GM12878 (cell line): ENCODE data around the gene STEAP4. TPM values are rescaled to one million over a fixed set of nuclear protein-coding genes. Genes with fewer than 3 reads are reported as not detected.

Source experiments
- BRCA1 ChIP-seq: IDR thresholded peaks from 2 replicates; pipeline ENCODE4 v1.6.1; 2011; ENCODE audit warnings: low read depth, low read length, improper control_type of control experiment
- DPF2 ChIP-seq: fragments of 450-650 bp; IDR thresholded peaks from 2 replicates; pipeline ENCODE4 v1.6.1; 2017; ENCODE audit warnings: mild to moderate bottlenecking
- HDAC2 ChIP-seq: fragments of 200-600 bp; sonication (generic); IDR thresholded peaks from 2 replicates; pipeline ENCODE4 v1.6.1; 2017
- MTA2 ChIP-seq: fragments of 450-650 bp; IDR thresholded peaks from 2 replicates; pipeline ENCODE4 v1.6.1; 2016; ENCODE audit warnings: low read depth, mild to moderate bottlenecking, moderate library complexity
- NFYA ChIP-seq: IDR thresholded peaks from 2 replicates; pipeline ENCODE4 v1.6.1; 2011; ENCODE audit warnings: low read depth, mild to moderate bottlenecking, low read length, improper control_type of control experiment, borderline replicate concordance
- POLR2AphosphoS5 ChIP-seq: IDR thresholded peaks from 2 replicates; pipeline ENCODE4 v1.6.1; 2011; ENCODE audit warnings: mild to moderate bottlenecking, low read length, inconsistent platforms
- SMARCA5 ChIP-seq: fragments of 450-650 bp; IDR thresholded peaks from 2 replicates; pipeline ENCODE4 v1.6.1; 2017; ENCODE audit warnings: mild to moderate bottlenecking
- SREBF2 ChIP-seq: IDR thresholded peaks from 2 replicates; pipeline ENCODE4 v1.6.1; 2012; ENCODE audit warnings: mild to moderate bottlenecking, low read length
- polyA plus RNA-seq, 11 experiments: library from polyadenylated mRNA; depleted of rRNA in 4 of 11; unstranded in 6 of 11; stranded (reverse) in 5 of 11; fragments of >200 nt; fragmentation: Nextera tagmentation in 4 of 11; fragmentation: Illumina TruSeq in 1 of 11; extraction: Ambion mirVana in 4 of 11; extraction: Trizol in 1 of 11; gene quantifications; 1 replicate in 1 of 11; 2 replicates in 10 of 11; pipeline versions ENCODE4 v1.2.1 to v1.2.3, GENCODE V29; 2011 to 2016; ENCODE audit warnings: inconsistent platforms in 2 of 11, missing spikeins in 2 of 11, low read depth in 1 of 11
- total RNA-seq, 4 experiments: library from RNA; depleted of rRNA in 3 of 4; stranded (reverse); fragments of >200 nt in 3 of 4; fragmentation: Illumina TruSeq in 1 of 4; extraction: Trizol in 1 of 4; gene quantifications; 2 replicates each; pipeline versions ENCODE4 v1.2.1 to v1.2.3, GENCODE V29; 2013 to 2021
- TF ChIP-seq, protein P1 (sequence below): fragments of 450-650 bp; IDR thresholded peaks from 2 replicates; pipeline ENCODE4 v1.6.1; 2017; ENCODE audit warnings: mild to moderate bottlenecking, moderate library complexity
- TF ChIP-seq, protein P2 (sequence below): fragments of 150-350 bp; IDR thresholded peaks from 2 replicates; pipeline ENCODE4 v1.6.1; 2016; ENCODE audit warnings: low read depth, low read length
- TF ChIP-seq, protein P3 (sequence below): IDR thresholded peaks from 2 replicates; pipeline ENCODE4 v1.6.1; 2012; ENCODE audit warnings: mild to moderate bottlenecking, low read depth, low read length
- TF ChIP-seq, protein P4 (sequence below): IDR thresholded peaks from 2 replicates; pipeline ENCODE4 v1.6.1; 2011; ENCODE audit warnings: low read depth, mild to moderate bottlenecking, low read length, moderate library complexity, borderline replicate concordance; ENCODE audit errors: extremely low read depth
- TF ChIP-seq, protein P5 (sequence below): IDR thresholded peaks from 2 replicates; pipeline ENCODE4 v1.6.1; 2011; ENCODE audit warnings: borderline replicate concordance, low read depth, mild to moderate bottlenecking, moderate library complexity, low read length; ENCODE audit not compliant: insufficient read depth, poor library complexity, severe bottlenecking

The STEAP4 gene
- total and polyA plus RNA-seq, 10 of the 15 experiments (the other 5 are each of a cell fraction or from before 2014, with no cell fraction given): 0.13 TPM; not detected in 9

DNA sequence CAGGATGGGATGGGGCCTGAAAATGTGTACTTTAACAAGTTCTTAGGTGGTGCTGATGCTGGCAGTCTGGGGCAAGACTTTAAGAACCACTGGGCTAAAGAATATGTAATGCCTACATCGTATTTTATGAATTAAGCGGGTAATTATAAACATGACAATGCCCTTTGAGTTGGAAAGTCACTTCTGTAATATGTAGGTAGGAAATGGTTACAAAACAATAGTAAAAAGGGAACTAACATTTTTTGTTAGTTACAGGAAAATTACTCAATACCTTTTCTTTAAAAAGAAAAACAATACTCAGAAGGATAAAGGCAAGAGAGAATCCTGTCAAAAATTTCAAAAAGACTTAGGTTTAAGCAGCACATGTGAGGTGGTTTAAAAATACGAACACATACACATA is 48.3 kb upstream of the STEAP4 start (continued):
- TF ChIP-seq, protein P1, sequence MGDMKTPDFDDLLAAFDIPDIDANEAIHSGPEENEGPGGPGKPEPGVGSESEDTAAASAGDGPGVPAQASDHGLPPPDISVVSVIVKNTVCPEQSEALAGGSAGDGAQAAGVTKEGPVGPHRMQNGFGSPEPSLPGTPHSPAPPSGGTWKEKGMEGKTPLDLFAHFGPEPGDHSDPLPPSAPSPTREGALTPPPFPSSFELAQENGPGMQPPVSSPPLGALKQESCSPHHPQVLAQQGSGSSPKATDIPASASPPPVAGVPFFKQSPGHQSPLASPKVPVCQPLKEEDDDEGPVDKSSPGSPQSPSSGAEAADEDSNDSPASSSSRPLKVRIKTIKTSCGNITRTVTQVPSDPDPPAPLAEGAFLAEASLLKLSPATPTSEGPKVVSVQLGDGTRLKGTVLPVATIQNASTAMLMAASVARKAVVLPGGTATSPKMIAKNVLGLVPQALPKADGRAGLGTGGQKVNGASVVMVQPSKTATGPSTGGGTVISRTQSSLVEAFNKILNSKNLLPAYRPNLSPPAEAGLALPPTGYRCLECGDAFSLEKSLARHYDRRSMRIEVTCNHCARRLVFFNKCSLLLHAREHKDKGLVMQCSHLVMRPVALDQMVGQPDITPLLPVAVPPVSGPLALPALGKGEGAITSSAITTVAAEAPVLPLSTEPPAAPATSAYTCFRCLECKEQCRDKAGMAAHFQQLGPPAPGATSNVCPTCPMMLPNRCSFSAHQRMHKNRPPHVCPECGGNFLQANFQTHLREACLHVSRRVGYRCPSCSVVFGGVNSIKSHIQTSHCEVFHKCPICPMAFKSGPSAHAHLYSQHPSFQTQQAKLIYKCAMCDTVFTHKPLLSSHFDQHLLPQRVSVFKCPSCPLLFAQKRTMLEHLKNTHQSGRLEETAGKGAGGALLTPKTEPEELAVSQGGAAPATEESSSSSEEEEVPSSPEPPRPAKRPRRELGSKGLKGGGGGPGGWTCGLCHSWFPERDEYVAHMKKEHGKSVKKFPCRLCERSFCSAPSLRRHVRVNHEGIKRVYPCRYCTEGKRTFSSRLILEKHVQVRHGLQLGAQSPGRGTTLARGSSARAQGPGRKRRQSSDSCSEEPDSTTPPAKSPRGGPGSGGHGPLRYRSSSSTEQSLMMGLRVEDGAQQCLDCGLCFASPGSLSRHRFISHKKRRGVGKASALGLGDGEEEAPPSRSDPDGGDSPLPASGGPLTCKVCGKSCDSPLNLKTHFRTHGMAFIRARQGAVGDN: no peak
- TF ChIP-seq SMARCA5 (no peak), HDAC2 (no peak), BRCA1 (no peak), DPF2 (no peak), MTA2 (no peak), NFYA (no peak), SREBF2 (no peak), POLR2AphosphoS5 (no peak)
- TF ChIP-seq, protein P2, sequence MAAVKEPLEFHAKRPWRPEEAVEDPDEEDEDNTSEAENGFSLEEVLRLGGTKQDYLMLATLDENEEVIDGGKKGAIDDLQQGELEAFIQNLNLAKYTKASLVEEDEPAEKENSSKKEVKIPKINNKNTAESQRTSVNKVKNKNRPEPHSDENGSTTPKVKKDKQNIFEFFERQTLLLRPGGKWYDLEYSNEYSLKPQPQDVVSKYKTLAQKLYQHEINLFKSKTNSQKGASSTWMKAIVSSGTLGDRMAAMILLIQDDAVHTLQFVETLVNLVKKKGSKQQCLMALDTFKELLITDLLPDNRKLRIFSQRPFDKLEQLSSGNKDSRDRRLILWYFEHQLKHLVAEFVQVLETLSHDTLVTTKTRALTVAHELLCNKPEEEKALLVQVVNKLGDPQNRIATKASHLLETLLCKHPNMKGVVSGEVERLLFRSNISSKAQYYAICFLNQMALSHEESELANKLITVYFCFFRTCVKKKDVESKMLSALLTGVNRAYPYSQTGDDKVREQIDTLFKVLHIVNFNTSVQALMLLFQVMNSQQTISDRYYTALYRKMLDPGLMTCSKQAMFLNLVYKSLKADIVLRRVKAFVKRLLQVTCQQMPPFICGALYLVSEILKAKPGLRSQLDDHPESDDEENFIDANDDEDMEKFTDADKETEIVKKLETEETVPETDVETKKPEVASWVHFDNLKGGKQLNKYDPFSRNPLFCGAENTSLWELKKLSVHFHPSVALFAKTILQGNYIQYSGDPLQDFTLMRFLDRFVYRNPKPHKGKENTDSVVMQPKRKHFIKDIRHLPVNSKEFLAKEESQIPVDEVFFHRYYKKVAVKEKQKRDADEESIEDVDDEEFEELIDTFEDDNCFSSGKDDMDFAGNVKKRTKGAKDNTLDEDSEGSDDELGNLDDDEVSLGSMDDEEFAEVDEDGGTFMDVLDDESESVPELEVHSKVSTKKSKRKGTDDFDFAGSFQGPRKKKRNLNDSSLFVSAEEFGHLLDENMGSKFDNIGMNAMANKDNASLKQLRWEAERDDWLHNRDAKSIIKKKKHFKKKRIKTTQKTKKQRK: no peak
- TF ChIP-seq, protein P3, sequence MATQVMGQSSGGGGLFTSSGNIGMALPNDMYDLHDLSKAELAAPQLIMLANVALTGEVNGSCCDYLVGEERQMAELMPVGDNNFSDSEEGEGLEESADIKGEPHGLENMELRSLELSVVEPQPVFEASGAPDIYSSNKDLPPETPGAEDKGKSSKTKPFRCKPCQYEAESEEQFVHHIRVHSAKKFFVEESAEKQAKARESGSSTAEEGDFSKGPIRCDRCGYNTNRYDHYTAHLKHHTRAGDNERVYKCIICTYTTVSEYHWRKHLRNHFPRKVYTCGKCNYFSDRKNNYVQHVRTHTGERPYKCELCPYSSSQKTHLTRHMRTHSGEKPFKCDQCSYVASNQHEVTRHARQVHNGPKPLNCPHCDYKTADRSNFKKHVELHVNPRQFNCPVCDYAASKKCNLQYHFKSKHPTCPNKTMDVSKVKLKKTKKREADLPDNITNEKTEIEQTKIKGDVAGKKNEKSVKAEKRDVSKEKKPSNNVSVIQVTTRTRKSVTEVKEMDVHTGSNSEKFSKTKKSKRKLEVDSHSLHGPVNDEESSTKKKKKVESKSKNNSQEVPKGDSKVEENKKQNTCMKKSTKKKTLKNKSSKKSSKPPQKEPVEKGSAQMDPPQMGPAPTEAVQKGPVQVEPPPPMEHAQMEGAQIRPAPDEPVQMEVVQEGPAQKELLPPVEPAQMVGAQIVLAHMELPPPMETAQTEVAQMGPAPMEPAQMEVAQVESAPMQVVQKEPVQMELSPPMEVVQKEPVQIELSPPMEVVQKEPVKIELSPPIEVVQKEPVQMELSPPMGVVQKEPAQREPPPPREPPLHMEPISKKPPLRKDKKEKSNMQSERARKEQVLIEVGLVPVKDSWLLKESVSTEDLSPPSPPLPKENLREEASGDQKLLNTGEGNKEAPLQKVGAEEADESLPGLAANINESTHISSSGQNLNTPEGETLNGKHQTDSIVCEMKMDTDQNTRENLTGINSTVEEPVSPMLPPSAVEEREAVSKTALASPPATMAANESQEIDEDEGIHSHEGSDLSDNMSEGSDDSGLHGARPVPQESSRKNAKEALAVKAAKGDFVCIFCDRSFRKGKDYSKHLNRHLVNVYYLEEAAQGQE: no peak
- TF ChIP-seq, protein P4, sequence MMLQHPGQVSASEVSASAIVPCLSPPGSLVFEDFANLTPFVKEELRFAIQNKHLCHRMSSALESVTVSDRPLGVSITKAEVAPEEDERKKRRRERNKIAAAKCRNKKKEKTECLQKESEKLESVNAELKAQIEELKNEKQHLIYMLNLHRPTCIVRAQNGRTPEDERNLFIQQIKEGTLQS: no peak
- TF ChIP-seq, protein P5, sequence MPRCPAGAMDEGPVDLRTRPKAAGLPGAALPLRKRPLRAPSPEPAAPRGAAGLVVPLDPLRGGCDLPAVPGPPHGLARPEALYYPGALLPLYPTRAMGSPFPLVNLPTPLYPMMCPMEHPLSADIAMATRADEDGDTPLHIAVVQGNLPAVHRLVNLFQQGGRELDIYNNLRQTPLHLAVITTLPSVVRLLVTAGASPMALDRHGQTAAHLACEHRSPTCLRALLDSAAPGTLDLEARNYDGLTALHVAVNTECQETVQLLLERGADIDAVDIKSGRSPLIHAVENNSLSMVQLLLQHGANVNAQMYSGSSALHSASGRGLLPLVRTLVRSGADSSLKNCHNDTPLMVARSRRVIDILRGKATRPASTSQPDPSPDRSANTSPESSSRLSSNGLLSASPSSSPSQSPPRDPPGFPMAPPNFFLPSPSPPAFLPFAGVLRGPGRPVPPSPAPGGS: no peak
